Kidney (tissue), 14 donors: ENCODE results near the gene EHBP1. TPM values are rescaled to one million over a fixed set of nuclear protein-coding genes. Genes with fewer than 3 reads are reported as not detected.

ENCODE experiments used
- DNase-seq, 5 donors: peaks; one replicate each; pipeline ENCODE4 v3.0.0-alpha.2; 2013 to 2020
- FAIRE-seq: peaks from 2 replicates; lab custom pipeline; 2012; peaks lifted over from hg19 to GRCh38; lab: Jason Lieb, UNC
- H3K27ac ChIP-seq, 2 donors: one replicate each; pipeline ENCODE4 v1.7.0; 2013; ENCODE audit warnings: low read depth in 2 of 2, low read length in 2 of 2, inconsistent platforms in 1 of 2
- H3K27me3 ChIP-seq: one replicate; pipeline ENCODE4 v1.7.1; 2013; ENCODE audit warnings: low read length, inconsistent platforms; ENCODE audit not compliant: control insufficient read depth, insufficient read depth
- H3K36me3 ChIP-seq, 3 donors: one replicate each; pipeline versions ENCODE4 v1.7.0 to v1.7.1; 2013; ENCODE audit warnings: low read length in 3 of 3, control low read depth in 1 of 3, inconsistent platforms in 1 of 3; ENCODE audit not compliant: insufficient read depth in 3 of 3, control insufficient read depth in 2 of 3
- H3K4me1 ChIP-seq, 3 donors: one replicate each; pipeline versions ENCODE4 v1.7.0 to v1.7.1; 2013; ENCODE audit warnings: low read length in 3 of 3, inconsistent platforms in 1 of 3, low read depth in 1 of 3; ENCODE audit not compliant: control insufficient read depth in 2 of 3, insufficient read depth in 2 of 3
- H3K4me3 ChIP-seq, 3 donors: one replicate each; pipeline versions ENCODE4 v1.7.0 to v1.8.1; 2013; ENCODE audit warnings: low read length in 3 of 3, control low read depth in 1 of 3, inconsistent platforms in 1 of 3
- H3K9ac ChIP-seq, 3 donors: one replicate each; pipeline versions ENCODE4 v1.7.0 to v1.7.1; 2013; ENCODE audit warnings: low read length in 3 of 3, control low read depth in 1 of 3, inconsistent platforms in 1 of 3
- H3K9me3 ChIP-seq, 3 donors: one replicate each; pipeline versions ENCODE4 v1.7.0 to v1.7.1; 2013; ENCODE audit warnings: low read length in 3 of 3, control low read depth in 1 of 3, inconsistent platforms in 1 of 3; ENCODE audit not compliant: control insufficient read depth in 2 of 3, insufficient read depth in 1 of 3
- CTCF ChIP-seq: IDR thresholded peaks from 3 replicates; pipeline ENCODE4 v1.5.1; 2012; ENCODE audit warnings: mild to moderate bottlenecking, moderate library complexity, borderline replicate concordance; ENCODE audit not compliant: insufficient read depth; ENCODE audit errors: extremely low read depth
- intact Hi-C: fragments of 100-400 bp; cut with DNase I; formaldehyde crosslinking; loops from one replicate; pipeline ENCODE4 v1.11.1; 2022
- polyA plus RNA-seq: library from polyadenylated mRNA; stranded (reverse); fragments of 350-450 nt; fragmentation: Illumina TruSeq; extraction: RNeasy Lipid Tissue Mini Kit (QIAGEN cat#74804); gene quantifications from one replicate; pipeline ENCODE4 v1.2.3, GENCODE V29; 2014; ENCODE audit warnings: low read depth, low replicate concordance; ENCODE audit not compliant: insufficient read depth
- total RNA-seq: library from RNA; stranded (reverse); fragmentation: NEBNext Ultra II Directional; extraction: Animal tissue kit (Norgen Biotek cat#: 25700); gene quantifications from one replicate; pipeline ENCODE4 v1.2.1, GENCODE V29; 2021
- donor health status: control.
- donor health status: control.
- donor health status: control.
- donor health status: control.
- donor health status: control.
- donor health status: DM: yes; HTN: yes; CAD: no.
- donor health status: Normal renal cell carcinoma (clear cell type).

EHBP1 gene
- total and polyA plus RNA-seq, 2 donors from 2014 or later: 12.5 to 42.7 TPM

- Histone ChIP-seq H3K9me3 (no peaks in the 10 kb centered on the region), H3K9ac (no peak overlapping the region), H3K36me3 (no peaks in the 10 kb centered on the region), H3K27me3 (no peaks in the 10 kb centered on the region), H3K27ac (no peak overlapping the region), H3K4me3 (no peak overlapping the region), H3K4me1 (no peaks in the 10 kb centered on the region)
- intact Hi-C loops: no loop called here
- DNase-seq (no peak), FAIRE-seq (no peak)
- no peak for TF ChIP-seq CTCF
Measured at GRCh38 chr2:62717503-62718081, 12.1 kb downstream of the EHBP1 start.

- H3K36me3 ChIP-seq: no peaks in the 10 kb centered on the region
- H3K27me3 ChIP-seq: no peaks in the 10 kb centered on the region
- no peaks in the 10 kb centered on the region for H3K4me1 ChIP-seq
- no peak overlapping the region for H3K4me3 ChIP-seq
- H3K27ac ChIP-seq: no peak overlapping the region
- DNase-seq: no peak
- FAIRE-seq: no peak
- no peak overlapping the region for H3K9ac ChIP-seq
- intact Hi-C loops: no loop called here
- H3K9me3 ChIP-seq: no peaks in the 10 kb centered on the region
- TF ChIP-seq CTCF: no peak
Measured at GRCh38 chr2:62718225-62718822, 12.8 kb downstream of the EHBP1 start.

GRCh38 chr2:62719757-62720156 is 14.2 kb downstream of the EHBP1 start:
- TF ChIP-seq CTCF: no peak
- FAIRE-seq (no peak), DNase-seq (no peak)

GRCh38 chr2:62722679-62723078 is 17.2 kb downstream of the EHBP1 start:
- no peak overlapping the region for H3K9ac ChIP-seq
- no peak for TF ChIP-seq CTCF
- no peaks in the 10 kb centered on the region for H3K36me3 ChIP-seq
- no peak for FAIRE-seq
- no peaks in the 10 kb centered on the region for H3K9me3 ChIP-seq
- no peaks in the 10 kb centered on the region for H3K27me3 ChIP-seq
- no peak overlapping the region for H3K4me3 ChIP-seq
- H3K27ac ChIP-seq: no peak overlapping the region
- no peak for DNase-seq
- H3K4me1 ChIP-seq: peaks cover 0 to 8% (median 0%) of the 10 kb centered on the region in 3 donors
- intact Hi-C loops: no loop called here

More at GRCh38 chr2:62719757-62720156, 14.2 kb downstream of the EHBP1 start:
- H3K9me3 ChIP-seq: no peaks in the 10 kb centered on the region
- intact Hi-C loops: no loop called here
- H3K36me3 ChIP-seq: no peaks in the 10 kb centered on the region
- no peaks in the 10 kb centered on the region for H3K4me1 ChIP-seq
- no peak overlapping the region for H3K27ac ChIP-seq
- no peak overlapping the region for H3K4me3 ChIP-seq
- H3K9ac ChIP-seq: no peak overlapping the region
- H3K27me3 ChIP-seq: no peaks in the 10 kb centered on the region
